GM20431 (cell line): ENCODE results near the gene FAM107B.
"Not testable (repeated sequence)": the region's sequence is repeated elsewhere in the genome, so short reads cannot be mapped to it uniquely, and the experiment has no call there.

Experiments
- in situ Hi-C: fragments of 300-500 bp; cut with MseI, MboI; formaldehyde crosslinking; loops from one replicate; pipeline ENCODE4 v1.15.0; 2020; ENCODE audit warnings: low sequenced_read_pairs; ENCODE audit not compliant: unreplicated experiment

Gene FAM107B

GRCh38 chr10:14670551-14671240 lies 104.0 kb downstream of the FAM107B start:
- in situ Hi-C loops = no loop called here

- in situ Hi-C loops = no loop called here
Observed at GRCh38 chr10:14669576-14669975, 105.1 kb downstream of the FAM107B start.

GRCh38 chr10:14667781-14668180 lies 106.9 kb downstream of the FAM107B start:
- in situ Hi-C loops = no loop called here

GRCh38 chr10:14667280-14667679 lies 107.4 kb downstream of the FAM107B start:
- in situ Hi-C loops = no loop called here

GRCh38 chr10:14665865-14666857 lies 108.5 kb downstream of the FAM107B start:
- in situ Hi-C loops = no loop called here

- in situ Hi-C loops = no loop called here
Observed at GRCh38 chr10:14665304-14665703, 109.4 kb downstream of the FAM107B start.

GRCh38 chr10:14664345-14664744 lies 110.4 kb downstream of the FAM107B start:
- in situ Hi-C loops = no loop called here

GRCh38 chr10:14661818-14662217 lies 112.9 kb downstream of the FAM107B start:
- in situ Hi-C loops = no loop called here

GRCh38 chr10:14660831-14661230 lies 113.9 kb downstream of the FAM107B start:
- in situ Hi-C loops = no loop called here

- in situ Hi-C loops = no loop called here
Observed at GRCh38 chr10:14659626-14660196, 115.0 kb downstream of the FAM107B start.

GRCh38 chr10:14659137-14659536 lies 115.6 kb downstream of the FAM107B start:
- in situ Hi-C loops = not testable (repeated sequence)

GRCh38 chr10:14658331-14659127 lies 116.2 kb downstream of the FAM107B start:
- in situ Hi-C loops = no loop called here

GRCh38 chr10:14656052-14656730 lies 118.5 kb downstream of the FAM107B start:
- in situ Hi-C loops = no loop called here

GRCh38 chr10:14654821-14655382 lies 119.8 kb downstream of the FAM107B start:
- in situ Hi-C loops = no loop called here

- in situ Hi-C loops = no loop called here
Observed at GRCh38 chr10:14653271-14654161, 121.2 kb downstream of the FAM107B start.

- in situ Hi-C loops = no loop called here
Observed at GRCh38 chr10:14652816-14653215, 121.9 kb downstream of the FAM107B start.

GRCh38 chr10:14652067-14652466 lies 122.6 kb downstream of the FAM107B start:
- in situ Hi-C loops = no loop called here

- in situ Hi-C loops = no loop called here
Observed at GRCh38 chr10:14649739-14650138, 125.0 kb downstream of the FAM107B start.
